HG02840 (cell line): ENCODE results near the gene PIM3.

Experiments
- ATAC-seq: cut with Tn5 transposase; IDR thresholded peaks from one replicate; pipeline ENCODE4 v1.9.1; 2021; ENCODE audit warnings: mild to moderate bottlenecking, moderate library complexity, moderate number of reproducible peaks; ENCODE audit not compliant: unreplicated experiment, low FRiP score

Gene PIM3

DNA sequence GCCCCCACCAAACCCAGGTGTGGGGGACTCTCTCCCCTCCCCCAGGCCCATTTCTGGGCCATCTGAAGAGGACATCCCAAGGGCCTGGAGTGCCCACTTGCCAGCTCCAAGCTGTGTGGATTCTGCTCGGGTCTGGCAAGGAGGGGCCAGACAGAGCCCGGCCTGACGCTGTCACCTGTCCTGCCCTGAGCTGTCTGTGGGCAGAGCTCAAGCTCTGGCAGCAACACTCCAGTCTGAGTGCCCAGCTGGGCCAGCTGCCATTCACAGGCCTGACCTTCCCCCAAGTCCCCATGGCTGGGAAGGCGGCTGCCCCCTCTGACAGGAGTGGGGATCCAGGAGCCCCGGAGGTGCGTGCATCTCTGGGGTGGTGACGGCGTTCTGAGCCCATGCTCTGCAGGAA lies 6.2 kb upstream of the PIM3 start:
- no peak for ATAC-seq

DNA sequence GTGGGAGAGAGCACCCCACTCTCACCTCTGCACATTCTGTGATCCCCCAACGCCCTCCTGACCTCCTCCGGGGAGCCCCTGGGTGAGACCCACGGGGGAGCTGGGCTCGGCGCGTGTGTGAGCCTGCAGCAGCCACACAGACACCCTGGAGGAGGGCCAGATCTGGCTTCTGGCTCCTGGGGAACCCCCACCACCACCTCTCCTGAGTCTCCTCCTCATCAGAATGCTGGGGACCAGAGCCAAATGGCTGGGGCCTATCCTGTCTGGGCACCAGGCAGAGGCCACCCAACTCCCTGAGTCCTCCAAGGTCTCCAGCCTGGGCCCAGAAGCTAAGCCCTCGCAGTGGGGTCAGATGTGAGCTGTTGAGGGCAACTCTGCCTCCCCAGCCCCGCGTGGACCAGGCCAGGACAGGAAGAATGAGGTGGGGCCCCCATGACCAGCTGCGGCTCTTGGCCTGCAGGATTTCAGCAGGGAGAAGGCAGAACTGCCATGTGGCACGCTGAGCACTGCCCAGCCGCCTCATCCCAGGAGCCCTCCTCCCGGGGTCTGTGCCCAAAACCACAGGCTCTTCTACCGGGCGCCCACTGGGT lies 5.5 kb upstream of the PIM3 start:
- no peak for ATAC-seq

DNA sequence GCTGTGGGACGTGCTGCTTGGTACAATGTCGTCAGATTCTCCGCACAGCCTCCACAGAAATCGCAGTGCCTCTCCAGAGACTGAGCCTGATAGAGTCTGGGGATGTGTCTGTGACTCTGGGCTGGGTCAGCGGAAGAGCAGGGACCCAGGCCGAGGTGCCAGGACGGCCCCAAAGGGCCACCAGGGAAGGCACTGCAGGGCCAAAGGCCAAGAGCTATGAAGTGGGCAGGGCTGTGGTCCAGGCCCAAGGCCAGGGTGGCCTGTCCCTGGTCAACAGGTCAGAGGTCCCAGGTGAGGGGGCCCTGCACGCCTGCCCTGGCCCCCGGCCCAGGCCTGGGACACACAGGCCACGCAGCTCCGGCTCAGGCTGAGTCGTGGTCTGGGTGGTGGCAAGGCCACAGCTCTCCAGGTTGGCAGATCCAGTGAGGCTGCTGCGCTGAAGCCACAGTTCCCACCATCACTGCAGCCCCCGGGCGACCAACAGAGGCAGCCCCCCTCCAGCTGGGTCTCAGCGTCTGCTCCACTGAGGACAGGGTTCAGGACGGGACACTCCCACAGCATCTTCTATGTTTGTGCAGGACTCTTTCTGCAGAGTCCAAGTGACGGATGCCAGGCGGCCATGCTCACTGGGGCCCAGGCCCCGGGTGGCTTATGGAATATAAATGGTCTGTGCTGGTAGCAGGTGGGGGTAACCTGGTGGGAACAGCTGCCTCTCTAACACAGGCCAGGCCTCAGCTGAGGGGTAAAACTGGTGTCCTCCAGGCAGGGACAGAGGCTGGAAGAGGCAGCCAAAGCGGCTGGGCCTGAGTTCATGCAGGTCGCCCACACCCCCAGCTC lies 4.8 kb upstream of the PIM3 start:
- ATAC-seq, result no peak

DNA sequence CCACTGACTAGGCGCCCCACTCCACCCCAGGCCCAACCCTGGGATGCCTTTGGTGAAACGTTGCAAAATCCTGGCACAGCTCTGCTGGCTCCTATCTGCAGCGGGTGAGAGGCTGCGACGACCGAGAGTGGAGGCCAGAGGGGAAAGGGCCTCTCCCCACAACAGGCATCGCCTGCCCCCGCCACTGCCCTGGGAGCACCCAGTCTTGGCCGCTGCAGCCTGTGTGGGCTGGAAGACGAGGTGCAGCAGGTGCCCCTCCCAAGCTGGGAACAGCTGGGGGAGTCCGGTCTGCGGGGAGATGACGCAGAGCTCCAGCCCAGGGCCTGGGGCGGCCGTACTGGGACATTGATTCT lies 4.2 kb upstream of the PIM3 start:
- no peak for ATAC-seq

GRCh38 chr22:49956914-49957825 lies 3.4 kb upstream of the PIM3 start:
- no peak for ATAC-seq

- no peak for ATAC-seq
These were observed 2.7 kb upstream of the PIM3 start for GRCh38 chr22:49957826-49958365.

DNA sequence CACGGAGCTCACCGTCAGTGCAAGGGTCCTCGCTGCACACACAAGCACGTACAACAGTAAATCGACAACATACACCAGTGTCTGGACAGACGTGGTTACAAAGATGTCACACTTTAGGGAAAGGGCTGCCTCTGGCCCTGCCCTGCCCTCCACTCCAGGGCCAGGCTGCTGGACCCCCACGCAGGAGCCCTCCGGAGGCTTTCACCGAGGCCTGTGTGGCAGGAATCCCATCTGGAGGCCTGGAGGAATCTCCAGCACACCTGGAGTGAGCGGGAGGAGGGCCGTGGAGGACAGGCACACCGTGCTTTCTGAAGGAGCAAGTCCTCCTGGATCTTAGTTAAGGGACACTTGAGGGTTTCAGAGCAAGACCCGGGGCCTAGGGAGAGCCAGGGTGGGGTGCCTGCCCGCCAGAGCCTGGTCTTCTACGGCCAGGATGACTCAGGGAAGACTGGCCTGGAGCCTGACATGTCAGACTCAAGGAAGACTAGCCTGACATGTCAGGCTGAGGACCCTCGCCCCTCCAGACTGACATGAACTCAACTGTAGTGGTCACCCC lies 2.1 kb upstream of the PIM3 start:
- ATAC-seq, result no peak

DNA sequence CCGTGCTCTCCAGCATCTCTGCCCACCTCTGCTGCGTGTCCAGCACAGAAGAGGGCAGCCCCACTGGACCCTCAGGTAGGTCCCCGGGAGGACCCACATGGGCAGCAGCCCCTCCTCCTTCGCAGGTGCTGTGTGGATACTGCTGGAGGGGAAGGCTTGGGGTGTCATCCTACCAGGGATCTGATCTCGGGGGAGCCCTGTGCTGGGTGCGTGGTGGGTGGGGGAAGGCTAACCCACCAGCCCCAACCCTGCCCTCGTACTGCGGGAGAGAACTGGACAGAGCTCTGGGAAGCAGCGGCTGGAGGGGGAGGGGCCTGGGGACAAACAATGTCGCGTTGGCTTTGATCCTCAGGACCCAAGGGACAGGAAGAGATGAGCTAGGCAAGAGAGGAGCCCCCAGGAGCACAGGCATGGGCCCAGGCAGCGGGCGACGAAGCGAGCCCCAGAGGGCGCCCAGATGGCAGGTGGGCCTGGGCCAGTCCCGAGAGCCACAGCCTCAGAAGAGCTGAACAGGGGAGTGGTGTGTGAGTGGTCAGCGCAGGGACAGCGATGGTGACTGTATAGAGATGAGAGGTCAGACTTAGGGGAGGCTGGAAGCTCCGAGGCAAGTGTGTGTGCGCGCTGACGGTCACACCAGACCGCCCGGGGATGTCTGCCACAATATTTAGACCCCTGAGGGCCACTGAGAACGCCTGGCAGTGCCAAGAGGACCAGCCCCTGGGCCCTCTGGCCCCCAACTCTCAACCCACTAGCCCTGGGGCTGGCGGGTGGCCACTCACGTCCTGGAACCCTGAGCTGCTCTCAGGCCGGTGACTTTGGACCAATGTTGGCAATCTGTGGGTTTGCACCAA lies 1.4 kb upstream of the PIM3 start:
- ATAC-seq, result no peak

DNA sequence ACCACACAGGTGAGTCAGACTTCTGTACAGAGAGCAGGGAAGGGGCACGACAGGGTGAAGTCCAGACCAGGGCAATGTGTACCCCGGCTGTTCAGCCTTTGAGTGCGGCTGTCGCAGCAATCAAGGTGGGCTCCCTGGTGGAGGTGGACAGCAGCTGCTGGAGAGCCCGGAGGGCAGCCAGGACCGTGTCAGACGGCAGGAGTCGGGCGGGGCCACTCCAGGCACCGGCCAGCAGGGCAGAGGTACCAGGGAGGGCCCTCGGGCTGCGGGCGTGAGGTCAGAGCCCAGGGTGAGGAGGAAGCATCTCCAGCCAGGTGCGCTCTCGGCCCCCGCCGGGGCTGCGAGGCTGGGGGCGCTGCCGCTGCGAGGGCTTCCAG lies 802 bp upstream of the PIM3 start:
- ATAC-seq, result no peak

- no peak for ATAC-seq
These were observed 531 bp downstream of the PIM3 start for GRCh38 chr22:49961005-49961600.

DNA sequence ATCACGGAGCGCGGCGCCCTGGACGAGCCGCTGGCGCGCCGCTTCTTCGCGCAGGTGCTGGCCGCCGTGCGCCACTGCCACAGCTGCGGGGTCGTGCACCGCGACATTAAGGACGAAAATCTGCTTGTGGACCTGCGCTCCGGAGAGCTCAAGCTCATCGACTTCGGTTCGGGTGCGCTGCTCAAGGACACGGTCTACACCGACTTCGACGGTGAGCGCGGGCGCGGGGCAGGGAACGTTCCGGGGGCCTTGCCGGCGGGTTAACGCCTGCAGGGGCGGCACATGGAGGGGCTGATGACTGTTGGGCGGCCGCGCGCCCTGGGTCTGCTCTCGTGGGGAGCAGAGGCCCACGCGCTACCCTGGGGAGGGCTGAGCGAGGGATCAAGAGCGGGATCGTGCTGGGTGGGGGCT lies 1.0 kb downstream of the PIM3 start:
- ATAC-seq, result no peak

GRCh38 chr22:49962012-49962750 lies 1.6 kb downstream of the PIM3 start:
- ATAC-seq, result no peak

DNA sequence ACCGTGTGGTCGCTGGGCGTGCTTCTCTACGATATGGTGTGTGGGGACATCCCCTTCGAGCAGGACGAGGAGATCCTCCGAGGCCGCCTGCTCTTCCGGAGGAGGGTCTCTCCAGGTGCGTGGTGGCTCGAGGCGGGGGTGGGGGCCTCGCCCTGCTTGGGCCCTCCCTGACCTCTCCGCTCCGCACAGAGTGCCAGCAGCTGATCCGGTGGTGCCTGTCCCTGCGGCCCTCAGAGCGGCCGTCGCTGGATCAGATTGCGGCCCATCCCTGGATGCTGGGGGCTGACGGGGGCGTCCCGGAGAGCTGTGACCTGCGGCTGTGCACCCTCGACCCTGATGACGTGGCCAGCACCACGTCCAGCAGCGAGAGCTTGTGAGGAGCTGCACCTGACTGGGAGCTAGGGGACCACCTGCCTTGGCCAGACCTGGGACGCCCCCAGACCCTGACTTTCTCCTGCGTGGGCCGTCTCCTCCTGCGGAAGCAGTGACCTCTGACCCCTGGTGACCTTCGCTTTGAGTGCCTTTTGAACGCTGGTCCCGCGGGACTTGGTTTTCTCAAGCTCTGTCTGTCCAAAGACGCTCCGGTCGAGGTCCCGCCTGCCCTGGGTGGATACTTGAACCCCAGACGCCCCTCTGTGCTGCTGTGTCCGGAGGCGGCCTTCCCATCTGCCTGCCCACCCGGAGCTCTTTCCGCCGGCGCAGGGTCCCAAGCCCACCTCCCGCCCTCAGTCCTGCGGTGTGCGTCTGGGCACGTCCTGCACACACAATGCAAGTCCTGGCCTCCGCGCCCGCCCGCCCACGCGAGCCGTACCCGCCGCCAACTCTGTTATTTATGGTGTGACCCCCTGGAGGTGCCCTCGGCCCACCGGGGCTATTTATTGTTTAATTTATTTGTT lies 2.4 kb downstream of the PIM3 start:
- ATAC-seq, result no peak

- no peak for ATAC-seq
These were observed 3.1 kb downstream of the PIM3 start for GRCh38 chr22:49963647-49964026.

DNA sequence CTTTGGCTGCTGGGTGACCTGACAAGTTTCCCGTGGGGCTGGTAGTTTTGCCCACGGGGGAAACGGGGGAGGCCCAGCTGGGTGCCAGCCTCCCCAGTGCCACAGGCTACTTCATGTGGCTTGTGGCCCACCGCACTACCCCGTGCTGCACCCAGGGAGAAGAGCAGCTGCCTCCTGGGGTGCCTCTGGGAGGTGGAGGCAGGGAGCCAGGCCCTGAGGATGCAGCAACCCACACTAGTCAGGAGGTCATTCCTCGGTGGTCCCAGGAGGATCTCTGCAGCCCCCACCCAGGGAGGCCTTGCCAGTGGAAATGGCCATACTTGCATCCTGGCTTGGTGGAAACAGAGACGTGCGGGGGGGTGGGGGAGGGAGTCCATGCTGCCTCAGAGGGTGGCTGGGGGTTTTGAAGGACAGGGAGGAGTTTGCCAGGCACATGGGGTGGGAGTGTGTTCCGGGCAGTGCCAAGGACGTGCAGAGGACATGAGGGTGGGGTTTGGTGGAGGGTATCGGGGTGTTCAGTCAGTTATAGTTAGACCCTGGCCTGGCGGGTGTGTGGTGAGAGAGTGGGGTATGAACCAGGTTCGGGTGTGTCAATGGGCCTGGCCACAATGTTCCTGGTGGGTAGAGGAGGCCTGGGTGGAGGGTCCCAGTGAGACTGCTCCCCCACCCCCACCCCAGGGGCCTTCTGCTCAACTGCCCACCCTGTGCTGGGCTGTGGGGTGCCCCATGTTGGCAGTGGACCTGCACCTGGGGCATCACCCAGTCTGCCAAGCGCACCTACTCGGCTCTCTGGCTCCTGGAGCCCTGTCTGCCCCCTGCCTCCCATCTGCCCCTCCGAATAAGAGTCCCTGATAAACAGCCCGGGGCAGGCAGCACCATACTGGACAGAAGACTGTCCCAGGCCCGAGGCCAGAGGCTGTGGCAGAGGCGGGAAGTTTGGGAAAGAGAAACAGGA lies 3.8 kb downstream of the PIM3 start:
- no peak for ATAC-seq

DNA sequence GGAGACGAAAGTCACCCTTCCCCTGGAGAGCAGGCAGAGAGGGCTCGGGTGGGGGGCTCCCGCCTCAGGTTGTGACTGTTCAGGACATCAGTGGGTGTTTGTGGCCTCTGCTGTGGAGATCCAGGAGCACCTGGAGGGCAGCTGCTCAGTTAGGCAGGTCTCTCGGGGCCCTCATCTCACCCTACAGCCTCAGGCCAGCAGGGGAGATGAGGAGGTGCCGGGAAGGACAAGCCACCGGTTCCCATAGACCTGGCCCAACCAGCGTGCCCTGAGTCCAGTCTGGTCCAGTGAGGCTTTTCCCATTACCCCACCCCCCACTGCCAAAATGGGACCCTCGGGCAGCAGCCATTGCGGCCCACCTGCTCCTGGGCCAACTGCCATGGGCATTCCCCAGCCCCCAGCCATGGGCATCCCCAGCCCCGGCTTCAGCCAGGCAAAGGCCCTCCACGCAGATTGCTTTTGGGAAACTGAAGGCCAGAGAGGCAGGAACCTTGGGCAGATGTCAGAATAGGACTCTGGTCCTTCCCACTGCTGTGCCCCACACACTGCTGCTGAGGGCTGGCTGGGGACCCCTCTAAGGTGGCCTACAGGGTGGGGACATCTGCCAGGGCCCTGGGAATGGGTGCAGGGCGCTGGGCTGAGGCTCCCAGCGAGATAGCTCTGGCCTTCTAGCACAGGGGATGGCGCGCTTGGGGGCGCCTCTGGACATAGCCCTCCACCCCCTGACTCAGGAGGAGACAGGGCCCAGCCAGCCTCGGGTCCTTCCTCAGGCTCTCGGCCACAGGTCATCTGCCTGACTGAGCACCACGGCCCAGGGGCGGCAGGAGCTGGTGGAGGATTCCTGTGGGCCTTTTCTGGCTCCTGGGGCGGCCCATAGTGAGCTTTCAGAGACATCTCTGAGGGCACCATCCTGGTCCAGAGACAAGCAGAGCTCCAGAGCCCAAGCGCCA lies 4.8 kb downstream of the PIM3 start:
- no peak for ATAC-seq
